ENCODE measurements around the gene FAM117B. TPM values are rescaled to one million over a fixed set of nuclear protein-coding genes. Genes with fewer than 3 reads are reported as not detected.
A peak's percentile ranks its signal among the peaks of the same experiment; 100 is the strongest.

The FAM117B gene
- total RNA-seq, 1 donor from 2014 or later = 4.9 TPM

GRCh38 chr2:202771336-202771735, 136.6 kb downstream of the FAM117B start:
- no peak for TF ChIP-seq CTCF (IDR thresholded peaks at IDR 0.05)
- H3K4me1 Mint-ChIP-seq (ENCODE audit: low read depth) = peaks cover 12% of the 10 kb centered on the region
- no peak for DNase-seq (ENCODE audit: low spot score)
- no peaks in the 10 kb centered on the region for H3K27me3 Mint-ChIP-seq (ENCODE audit: low read depth)
- H3K4me3 Mint-ChIP-seq (ENCODE audit: unreplicated experiment) = no peak overlapping the region
- peaks cover 9% of the 10 kb centered on the region for H3K36me3 Mint-ChIP-seq (ENCODE audit: low read depth)
- no peaks in the 10 kb centered on the region for H3K9me3 Mint-ChIP-seq (ENCODE audit: low read depth)
- H3K27ac Mint-ChIP-seq (ENCODE audit: unreplicated experiment) = peak overlapping the region; percentile 17

GRCh38 chr2:202771741-202772460, 137.1 kb downstream of the FAM117B start:
- no peak overlapping the region for H3K27ac Mint-ChIP-seq (ENCODE audit: unreplicated experiment)

GRCh38 chr2:202773301-202773973, 138.7 kb downstream of the FAM117B start:
- Mint-ChIP-seq H3K27ac (ENCODE audit: unreplicated experiment) (no peak overlapping the region), H3K9me3 (ENCODE audit: low read depth) (no peaks in the 10 kb centered on the region), H3K4me1 (ENCODE audit: low read depth) (peaks cover 12% of the 10 kb centered on the region), H3K36me3 (ENCODE audit: low read depth) (peaks cover 9% of the 10 kb centered on the region), H3K27me3 (ENCODE audit: low read depth) (no peaks in the 10 kb centered on the region), H3K4me3 (ENCODE audit: unreplicated experiment) (no peak overlapping the region)
- no peak for TF ChIP-seq CTCF (IDR thresholded peaks at IDR 0.05)
- no peak for DNase-seq (ENCODE audit: low spot score)

More at GRCh38 chr2:202771741-202772460, 137.1 kb downstream of the FAM117B start:
- no peak overlapping the region for H3K4me3 Mint-ChIP-seq (ENCODE audit: unreplicated experiment)
- peaks cover 12% of the 10 kb centered on the region for H3K4me1 Mint-ChIP-seq (ENCODE audit: low read depth)
- no peak for TF ChIP-seq CTCF (IDR thresholded peaks at IDR 0.05)
- no peak for DNase-seq (ENCODE audit: low spot score)
- no peaks in the 10 kb centered on the region for H3K9me3 Mint-ChIP-seq (ENCODE audit: low read depth)
- H3K36me3 Mint-ChIP-seq (ENCODE audit: low read depth) = peaks cover 9% of the 10 kb centered on the region
- no peaks in the 10 kb centered on the region for H3K27me3 Mint-ChIP-seq (ENCODE audit: low read depth)

GRCh38 chr2:202774104-202774503, 139.3 kb downstream of the FAM117B start:
- peaks cover 12% of the 10 kb centered on the region for H3K4me1 Mint-ChIP-seq (ENCODE audit: low read depth)

More at GRCh38 chr2:202774104-202774503, 139.3 kb downstream of the FAM117B start:
- TF ChIP-seq CTCF (IDR thresholded peaks at IDR 0.05) = no peak
- Mint-ChIP-seq H3K27ac (ENCODE audit: unreplicated experiment) (no peak overlapping the region), H3K4me3 (ENCODE audit: unreplicated experiment) (no peak overlapping the region), H3K27me3 (ENCODE audit: low read depth) (no peaks in the 10 kb centered on the region), H3K9me3 (ENCODE audit: low read depth) (no peaks in the 10 kb centered on the region), H3K36me3 (ENCODE audit: low read depth) (peaks cover 10% of the 10 kb centered on the region)
- DNase-seq (ENCODE audit: low spot score) = no peak
